Spleen (tissue), 11 donors: ENCODE measurements around the gene L1CAM. TPM values are rescaled to one million over a fixed set of nuclear protein-coding genes. Genes with fewer than 3 reads are reported as not detected.

Experiments used
- DNase-seq: peaks from one replicate; pipeline ENCODE4 v3.0.0-alpha.2; 2020
- H3K27ac ChIP-seq, 8 donors: fragments of 200-600 bp; sonication (generic) in 7 of 8; 1 replicate in 4 of 8; 2 replicates in 4 of 8; pipeline versions ENCODE4 v1.5.0 to v1.8.0; 2016 to 2021; ENCODE audit warnings: inconsistent platforms in 4 of 8, mild to moderate bottlenecking in 4 of 8, moderate library complexity in 1 of 8
- H3K27me3 ChIP-seq, 7 donors: fragments of 200-600 bp; sonication (generic) in 6 of 7; replicated peaks in 1 of 7; 1 replicate in 4 of 7; 2 replicates in 3 of 7; pipeline versions ENCODE4 v1.5.0 to v1.8.0; 2016 to 2021; ENCODE audit warnings: inconsistent platforms in 3 of 7, mild to moderate bottlenecking in 1 of 7
- H3K36me3 ChIP-seq, 6 donors: fragments of 200-600 bp; sonication (generic) in 5 of 6; 1 replicate in 4 of 6; 2 replicates in 2 of 6; pipeline versions ENCODE4 v1.5.0 to v1.8.0; 2016 to 2021; ENCODE audit warnings: inconsistent platforms in 2 of 6
- H3K4me1 ChIP-seq, 6 donors: fragments of 200-600 bp; sonication (generic) in 5 of 6; 1 replicate in 3 of 6; 2 replicates in 3 of 6; pipeline versions ENCODE4 v1.5.0 to v1.8.0; 2016 to 2021; ENCODE audit warnings: inconsistent platforms in 3 of 6
- H3K4me3 ChIP-seq, 8 donors: fragments of 200-600 bp; sonication (generic) in 7 of 8; 1 replicate in 4 of 8; 2 replicates in 4 of 8; pipeline versions ENCODE4 v1.5.0 to v1.8.0; 2016 to 2021; ENCODE audit warnings: inconsistent platforms in 4 of 8, mild to moderate bottlenecking in 4 of 8, moderate library complexity in 2 of 8
- H3K9me3 ChIP-seq, 8 donors: fragments of 200-600 bp; sonication (generic) in 7 of 8; 1 replicate in 4 of 8; 2 replicates in 4 of 8; pipeline versions ENCODE4 v1.5.0 to v1.8.0; 2016 to 2021; ENCODE audit warnings: inconsistent platforms in 4 of 8
- POLR2A ChIP-seq, 3 donors: fragments of 450-650 bp; IDR thresholded peaks; one replicate each; pipeline ENCODE4 v1.5.1; 2017; ENCODE audit warnings: antibody characterized with exemption in 3 of 3, mild to moderate bottlenecking in 1 of 3
- POLR2AphosphoS5 ChIP-seq, 3 donors: sonication (generic); formaldehyde crosslinking; IDR thresholded peaks; one replicate each; pipeline ENCODE4 v1.5.1; 2017; ENCODE audit warnings: antibody characterized with exemption in 3 of 3
- WGBS, 5 donors: extraction: QIAGEN DNeasy Blood & Tissue Kit in 3 of 5; methylation state at CpG; one replicate each; pipeline versions ENCODE4 v1.1.5 to v1.1.7; 2013 to 2018; 5-methylcytosine and 5-hydroxymethylcytosine counted together
- intact Hi-C: fragments of 100-400 bp; cut with DNase I; formaldehyde crosslinking; loops from one replicate; pipeline ENCODE4 v1.15.0; 2023; ENCODE audit warnings: low total_unique reads
- polyA plus RNA-seq, 3 donors: library from polyadenylated mRNA; stranded (reverse); fragments of 200-250 nt; gene quantifications; one replicate each; pipeline ENCODE4 v1.2.1, GENCODE V29; 2013
- total RNA-seq, 7 donors: library from RNA; depleted of rRNA in 3 of 7; stranded (reverse); fragments of >200 nt in 3 of 7; fragmentation: NEBNext Ultra II Directional in 4 of 7; extraction: Animal tissue kit (Norgen Biotek cat#: 25700) in 4 of 7; gene quantifications; one replicate each; pipeline versions ENCODE4 v1.1.0 to v1.2.1, GENCODE V29; 2016 to 2021
- TF ChIP-seq, protein P1 (sequence below), 11 experiments: fragments of 200-600 bp in 7 of 11; fragments of 450-650 bp in 4 of 11; sonication (generic) in 4 of 11; IDR thresholded peaks in 8 of 11; conservative IDR thresholded peaks in 3 of 11; 1 replicate in 7 of 11; 2 replicates in 4 of 11; pipeline versions ENCODE4 v1.4.0 to v1.8.0; 2016 to 2021; ENCODE audit warnings: antibody characterized with exemption in 11 of 11, inconsistent platforms in 4 of 11, mild to moderate bottlenecking in 1 of 11
- donor health status: healthy with polysubstance abuse.
- donor health status: DM: no; HTN: no; CAD: no; lungs with moderate emphysema.
- donor health status: DM: no; HTN: no; CAD: no.
- donor health status: Bipolar disorder and iron deficiency.
- donor health status: healthy.
- donor health status: DM: no; HTN: no; CAD: no.
- donor health status: DM: yes; HTN: yes; CAD: no.

Gene L1CAM
- total and polyA plus RNA-seq, 10 donors = 1.2 to 5.1 (median 2.7) TPM

DNA sequence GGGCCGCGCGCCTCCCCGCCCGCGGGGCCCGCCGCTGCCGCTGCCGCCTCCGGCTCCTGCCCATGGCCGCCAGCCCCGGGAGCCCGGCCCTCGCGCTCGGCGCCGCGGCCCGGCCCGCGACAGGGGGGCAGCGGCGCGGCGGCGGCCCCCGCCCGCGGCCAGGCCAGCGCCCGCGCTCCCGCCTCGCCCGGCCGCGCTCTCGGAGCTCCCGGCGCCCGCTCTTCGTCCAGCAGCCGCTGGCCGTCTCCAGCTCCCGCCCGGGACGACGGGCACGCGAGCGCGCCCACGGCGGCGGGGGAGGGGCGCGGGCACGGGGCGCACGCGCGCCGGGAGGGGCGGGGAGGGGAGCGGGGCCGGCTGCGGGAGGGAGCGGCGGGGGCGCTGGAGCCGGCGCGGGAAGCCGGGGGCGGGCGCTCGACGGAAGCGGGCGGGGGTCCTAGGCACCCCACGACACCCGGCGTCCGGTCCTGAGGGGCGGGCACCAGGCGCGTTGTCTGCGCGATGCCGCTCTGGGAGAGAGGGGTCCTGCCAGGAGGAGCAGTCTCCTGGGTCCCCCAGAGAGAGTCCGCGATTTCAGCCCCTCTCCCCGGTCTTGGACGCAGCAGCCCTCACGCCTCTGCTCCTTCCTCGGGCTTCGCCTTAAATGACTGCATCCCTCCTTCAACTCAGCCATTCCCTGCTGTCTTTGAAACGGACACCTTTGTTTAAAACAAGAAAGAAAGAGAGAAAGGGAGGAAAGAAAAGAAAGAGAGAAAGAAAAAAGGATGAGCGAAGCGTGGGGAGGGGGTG, 55.1 kb downstream of the L1CAM start:
- no peak for DNase-seq
- intact Hi-C loops = no loop called here
- Histone ChIP-seq H3K27me3 (peaks cover 6 to 67% (median 31%) of the 10 kb centered on the region in 7 donors), H3K4me3 (peak overlapping the region in 2 of 8 donors; percentile 43 to 68), H3K27ac (no peak overlapping the region), H3K36me3 (no peaks in the 10 kb centered on the region), H3K9me3 (peaks cover 0 to 5% (median 0%) of the 10 kb centered on the region in 8 donors), H3K4me1 (peaks cover 0 to 26% (median 11%) of the 10 kb centered on the region in 6 donors)
- TF ChIP-seq POLR2AphosphoS5 (IDR thresholded peaks at IDR 0.05) (no peak), POLR2A (IDR thresholded peaks at IDR 0.05) (no peak)
- TF ChIP-seq, protein P1, sequence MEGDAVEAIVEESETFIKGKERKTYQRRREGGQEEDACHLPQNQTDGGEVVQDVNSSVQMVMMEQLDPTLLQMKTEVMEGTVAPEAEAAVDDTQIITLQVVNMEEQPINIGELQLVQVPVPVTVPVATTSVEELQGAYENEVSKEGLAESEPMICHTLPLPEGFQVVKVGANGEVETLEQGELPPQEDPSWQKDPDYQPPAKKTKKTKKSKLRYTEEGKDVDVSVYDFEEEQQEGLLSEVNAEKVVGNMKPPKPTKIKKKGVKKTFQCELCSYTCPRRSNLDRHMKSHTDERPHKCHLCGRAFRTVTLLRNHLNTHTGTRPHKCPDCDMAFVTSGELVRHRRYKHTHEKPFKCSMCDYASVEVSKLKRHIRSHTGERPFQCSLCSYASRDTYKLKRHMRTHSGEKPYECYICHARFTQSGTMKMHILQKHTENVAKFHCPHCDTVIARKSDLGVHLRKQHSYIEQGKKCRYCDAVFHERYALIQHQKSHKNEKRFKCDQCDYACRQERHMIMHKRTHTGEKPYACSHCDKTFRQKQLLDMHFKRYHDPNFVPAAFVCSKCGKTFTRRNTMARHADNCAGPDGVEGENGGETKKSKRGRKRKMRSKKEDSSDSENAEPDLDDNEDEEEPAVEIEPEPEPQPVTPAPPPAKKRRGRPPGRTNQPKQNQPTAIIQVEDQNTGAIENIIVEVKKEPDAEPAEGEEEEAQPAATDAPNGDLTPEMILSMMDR (IDR thresholded peaks at IDR 0.05 in 8 of 11, conservative IDR thresholded peaks at IDR 0.05 in 3 of 11) = no peak
- 2 to 50% (median 17%) methylated on average over 9 to 95 of the region's 102 CpGs for WGBS, 5 donors

DNA sequence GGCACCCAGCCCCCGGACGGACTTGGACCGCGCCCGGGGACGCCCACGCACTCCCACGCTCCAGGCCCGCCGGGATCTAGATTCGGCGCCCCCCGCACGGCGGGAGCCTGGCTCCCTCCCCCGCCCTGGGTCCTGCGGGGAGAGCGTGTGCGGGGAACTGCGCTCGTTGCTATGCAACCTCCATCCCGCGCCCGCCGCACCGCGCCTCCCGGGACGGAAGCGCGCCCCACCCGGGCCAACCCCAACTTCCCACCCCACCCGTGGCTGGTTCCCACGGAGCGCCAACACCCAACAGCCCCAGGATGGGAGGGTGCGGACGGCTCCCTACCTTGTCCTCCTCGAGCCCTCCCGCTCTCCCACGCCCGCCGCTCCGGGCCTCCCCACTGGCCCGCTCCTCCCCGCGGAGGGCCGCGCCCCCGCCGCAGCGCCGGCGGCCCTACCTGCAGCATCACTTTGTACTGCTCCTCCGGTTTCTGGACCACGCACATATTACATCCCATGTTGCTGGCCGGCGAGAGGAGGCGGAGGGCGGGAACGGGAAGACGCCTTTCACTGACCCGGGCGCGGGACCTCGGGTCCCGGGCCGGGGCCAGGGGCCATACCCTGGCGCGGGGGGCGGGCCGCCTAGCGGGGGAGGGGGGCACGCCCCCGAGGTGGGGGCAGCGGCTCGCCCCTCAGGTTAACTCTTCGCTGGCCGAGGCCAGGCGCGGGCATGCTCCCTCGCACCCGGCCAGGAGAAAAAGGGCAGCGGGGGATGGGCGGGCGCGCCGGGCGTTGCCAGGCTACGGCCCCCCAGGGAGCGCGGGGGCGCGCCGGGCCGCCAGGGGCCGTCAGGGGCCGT, 56.0 kb downstream of the L1CAM start, which contains the start of gene PDZD4:
Gene PDZD4, minus strand, starts transcription at position 746 of the 841 bp plus-strand sequence. Its CDS starts 246 bp downstream, at position 500.
- peak within 1 kb of the TSS in 3 of 8 donors; percentile 49 to 59 (median 58) for H3K27ac ChIP-seq
- intact Hi-C loops = loop anchor here (10.0 kb wide), 1 partner anchor 65 kb away; no protein-coding TSS in a partner anchor
- H3K4me1 ChIP-seq = peaks cover 0 to 26% (median 11%) of the 10 kb centered on the region in 6 donors
- H3K36me3 ChIP-seq = no peaks in the 10 kb centered on the region
- peaks cover 6 to 69% (median 31%) of the 10 kb centered on the region in 7 donors for H3K27me3 ChIP-seq
- H3K4me3 ChIP-seq = peak within 1 kb of the TSS; percentile 10 to 68 (median 41)
- TF ChIP-seq POLR2AphosphoS5 (IDR thresholded peaks at IDR 0.05) = no peak
- TF ChIP-seq, protein P1 (IDR thresholded peaks at IDR 0.05 in 8 of 11, conservative IDR thresholded peaks at IDR 0.05 in 3 of 11) = no peak
- TF ChIP-seq POLR2A (IDR thresholded peaks at IDR 0.05) = no peak
- WGBS, 5 donors = 0 to 37% (median 1%) methylated on average over 2 to 97 of the region's 97 CpGs
- peaks cover 0 to 5% (median 0%) of the 10 kb centered on the region in 8 donors for H3K9me3 ChIP-seq
- DNase-seq = peak; percentile 70

DNA sequence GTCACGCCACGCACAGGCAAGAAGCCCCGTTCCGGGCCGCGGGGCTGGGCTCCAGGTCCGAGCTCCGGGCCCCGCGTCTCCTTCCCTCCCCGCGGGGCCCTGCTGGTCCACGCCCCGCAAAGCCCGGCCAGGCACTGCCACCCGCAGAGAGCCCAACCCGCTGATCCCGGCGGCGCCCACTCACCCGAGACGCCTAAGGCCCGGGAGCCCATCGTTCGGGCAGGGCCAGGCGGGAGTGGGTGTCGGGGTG, 56.5 kb downstream of the L1CAM start:
- TF ChIP-seq POLR2AphosphoS5 (IDR thresholded peaks at IDR 0.05) (no peak), POLR2A (IDR thresholded peaks at IDR 0.05) (no peak)
- TF ChIP-seq, protein P1 (IDR thresholded peaks at IDR 0.05 in 8 of 11, conservative IDR thresholded peaks at IDR 0.05 in 3 of 11) = no peak
- intact Hi-C loops = loop anchor here (10.0 kb wide), 1 partner anchor 65 kb away; no protein-coding TSS in a partner anchor
- Histone ChIP-seq H3K4me3 (peak overlapping the region; percentile 10 to 68 (median 41)), H3K9me3 (peaks cover 0 to 5% (median 0%) of the 10 kb centered on the region in 8 donors), H3K27ac (peak overlapping the region in 3 of 8 donors; percentile 49 to 59 (median 58)), H3K27me3 (peaks cover 6 to 72% (median 31%) of the 10 kb centered on the region in 7 donors), H3K36me3 (no peaks in the 10 kb centered on the region), H3K4me1 (peaks cover 0 to 26% (median 11%) of the 10 kb centered on the region in 6 donors)
- 0 to 37% (median 18%) methylated on average over 6 to 27 of the region's 27 CpGs; no CpG with 5 or more reads in 1 of the 5 donors for WGBS, 5 donors
- DNase-seq = peak; percentile 68
